ENCODE data around the gene AHCTF1. TPM values are rescaled to one million over a fixed set of nuclear protein-coding genes. Genes with fewer than 3 reads are reported as not detected.
"Not testable (repeated sequence)": the region's sequence is repeated elsewhere in the genome, so short reads cannot be mapped to it uniquely, and the experiment has no call there.

Gene AHCTF1
- total RNA-seq, 3 donors from 2014 or later (not counting 1 experiment from before 2014, with no cell fraction given), result 46.5 to 50.2 (median 47.4) TPM

- 88% methylated on average over 3 of the region's 3 CpGs for WGBS (ENCODE audit: insufficient coverage)
- peaks cover 39 to 43% of the 10 kb centered on the region in 2 donors for H3K4me1 Mint-ChIP-seq
Observed at GRCh38 chr1:246923900-246924299, 7.8 kb downstream of the AHCTF1 start.

GRCh38 chr1:246923482-246923881, 8.3 kb downstream of the AHCTF1 start:
- no peak overlapping the region for H3K27ac Mint-ChIP-seq
- Histone ChIP-seq H3K36me3 (ENCODE audit: control insufficient read depth, insufficient read depth, low read length) (peaks cover 3% of the 10 kb centered on the region), H3K4me1 (ENCODE audit: control insufficient read depth, insufficient read depth, low read length) (peaks cover 6% of the 10 kb centered on the region), H3K9me3 (ENCODE audit: control insufficient read depth, insufficient read depth, low read length) (no peaks in the 10 kb centered on the region), H3K4me3 (ENCODE audit: low read length) (no peak overlapping the region), H3K27me3 (ENCODE audit: control insufficient read depth, insufficient read depth, low read length) (no peaks in the 10 kb centered on the region), H3K27ac (ENCODE audit: low read length) (no peak overlapping the region)
- ATAC-seq (no peak), DNase-seq (no peak)
- WGBS (ENCODE audit: insufficient coverage), result 100% methylated on average over 4 of the region's 5 CpGs
- TF ChIP-seq CTCF (IDR thresholded peaks at IDR 0.05), result no peak
- H3K27me3 Mint-ChIP-seq (ENCODE audit: low read depth in 2 of 2), result no peaks in the 10 kb centered on the region
- no peak overlapping the region for H3K4me3 Mint-ChIP-seq
- no peaks in the 10 kb centered on the region for H3K36me3 Mint-ChIP-seq
- H3K4me1 Mint-ChIP-seq, result peaks cover 39 to 44% of the 10 kb centered on the region in 2 donors
- no peaks in the 10 kb centered on the region for H3K9me3 Mint-ChIP-seq
- intact Hi-C loops (cut with micrococcal nuclease), result no loop called here

More at GRCh38 chr1:246923900-246924299, 7.8 kb downstream of the AHCTF1 start:
- no peak for TF ChIP-seq CTCF (IDR thresholded peaks at IDR 0.05)
- H3K9me3 Mint-ChIP-seq, result no peaks in the 10 kb centered on the region
- H3K36me3 Mint-ChIP-seq, result no peaks in the 10 kb centered on the region
- H3K27ac ChIP-seq (ENCODE audit: low read length), result no peak overlapping the region
- peaks cover 6% of the 10 kb centered on the region for H3K4me1 ChIP-seq (ENCODE audit: control insufficient read depth, insufficient read depth, low read length)
- H3K27ac Mint-ChIP-seq, result no peak overlapping the region
- DNase-seq (no peak), ATAC-seq (no peak)
- intact Hi-C loops (cut with micrococcal nuclease), result no loop called here
- no peaks in the 10 kb centered on the region for H3K9me3 ChIP-seq (ENCODE audit: control insufficient read depth, insufficient read depth, low read length)
- no peak overlapping the region for H3K4me3 Mint-ChIP-seq
- peaks cover 3% of the 10 kb centered on the region for H3K36me3 ChIP-seq (ENCODE audit: control insufficient read depth, insufficient read depth, low read length)
- no peaks in the 10 kb centered on the region for H3K27me3 ChIP-seq (ENCODE audit: control insufficient read depth, insufficient read depth, low read length)
- no peaks in the 10 kb centered on the region for H3K27me3 Mint-ChIP-seq (ENCODE audit: low read depth in 2 of 2)
- no peak overlapping the region for H3K4me3 ChIP-seq (ENCODE audit: low read length)

- Histone ChIP-seq H3K27ac (ENCODE audit: low read length) (no peak overlapping the region), H3K9me3 (ENCODE audit: control insufficient read depth, insufficient read depth, low read length) (no peaks in the 10 kb centered on the region), H3K36me3 (ENCODE audit: control insufficient read depth, insufficient read depth, low read length) (peaks cover 17% of the 10 kb centered on the region), H3K4me3 (ENCODE audit: low read length) (no peak overlapping the region), H3K27me3 (ENCODE audit: control insufficient read depth, insufficient read depth, low read length) (no peaks in the 10 kb centered on the region), H3K4me1 (ENCODE audit: control insufficient read depth, insufficient read depth, low read length) (peaks cover 6% of the 10 kb centered on the region)
- ATAC-seq, result no peak
- H3K9me3 Mint-ChIP-seq, result no peaks in the 10 kb centered on the region
- WGBS (ENCODE audit: insufficient coverage), result 100% methylated on average over 2 of the region's 3 CpGs
- H3K4me1 Mint-ChIP-seq, result peaks cover 42% of the 10 kb centered on the region in 2 donors
- no peak for TF ChIP-seq CTCF (IDR thresholded peaks at IDR 0.05)
- no peaks in the 10 kb centered on the region for H3K36me3 Mint-ChIP-seq
- no peak overlapping the region for H3K27ac Mint-ChIP-seq
- no peaks in the 10 kb centered on the region for H3K27me3 Mint-ChIP-seq (ENCODE audit: low read depth in 2 of 2)
- intact Hi-C loops (cut with micrococcal nuclease), result no loop called here
- DNase-seq, result no peak
- peak overlapping the region; percentile 19 for H3K4me3 Mint-ChIP-seq
Observed at GRCh38 chr1:246921481-246921880, 10.3 kb downstream of the AHCTF1 start.

- no peak for TF ChIP-seq CTCF (IDR thresholded peaks at IDR 0.05)
- no peaks in the 10 kb centered on the region for H3K9me3 ChIP-seq (ENCODE audit: control insufficient read depth, insufficient read depth, low read length)
- no peak overlapping the region for H3K4me3 Mint-ChIP-seq
- intact Hi-C loops (cut with micrococcal nuclease), result no loop called here
- no peak overlapping the region for H3K27ac Mint-ChIP-seq
- H3K27me3 Mint-ChIP-seq (ENCODE audit: low read depth in 2 of 2), result no peaks in the 10 kb centered on the region
- no peak overlapping the region for H3K27ac ChIP-seq (ENCODE audit: low read length)
- H3K27me3 ChIP-seq (ENCODE audit: control insufficient read depth, insufficient read depth, low read length), result no peaks in the 10 kb centered on the region
- H3K4me1 ChIP-seq (ENCODE audit: control insufficient read depth, insufficient read depth, low read length), result peaks cover 6% of the 10 kb centered on the region
- ATAC-seq (no peak), DNase-seq (no peak)
- WGBS (ENCODE audit: insufficient coverage), result 98% methylated on average over 7 of the region's 7 CpGs
- H3K36me3 ChIP-seq (ENCODE audit: control insufficient read depth, insufficient read depth, low read length), result peaks cover 19% of the 10 kb centered on the region
- H3K4me1 Mint-ChIP-seq, result peaks cover 32 to 33% of the 10 kb centered on the region in 2 donors
- H3K9me3 Mint-ChIP-seq, result no peaks in the 10 kb centered on the region
- H3K36me3 Mint-ChIP-seq, result no peaks in the 10 kb centered on the region
- no peak overlapping the region for H3K4me3 ChIP-seq (ENCODE audit: low read length)
Observed at GRCh38 chr1:246919902-246920301, 11.8 kb downstream of the AHCTF1 start.

GRCh38 chr1:246916026-246916923, 15.5 kb downstream of the AHCTF1 start:
- H3K4me1 ChIP-seq (ENCODE audit: control insufficient read depth, insufficient read depth, low read length); ATAC-seq; H3K4me3 Mint-ChIP-seq; H3K27me3 ChIP-seq (ENCODE audit: control insufficient read depth, insufficient read depth, low read length); H3K27me3 Mint-ChIP-seq (ENCODE audit: low read depth in 2 of 2); H3K27ac Mint-ChIP-seq; H3K4me3 ChIP-seq (ENCODE audit: low read length); H3K9me3 Mint-ChIP-seq; H3K36me3 Mint-ChIP-seq; DNase-seq; intact Hi-C loops (cut with micrococcal nuclease); H3K27ac ChIP-seq (ENCODE audit: low read length); H3K9me3 ChIP-seq (ENCODE audit: control insufficient read depth, insufficient read depth, low read length): not testable (repeated sequence)
- H3K36me3 ChIP-seq (ENCODE audit: control insufficient read depth, insufficient read depth, low read length), result peaks cover 38% of the 10 kb centered on the region
- WGBS (ENCODE audit: insufficient coverage), result 100% methylated on average over 4 of the region's 7 CpGs
- peaks cover 14 to 15% of the 10 kb centered on the region in 2 donors for H3K4me1 Mint-ChIP-seq
